Measurements from ENCODE around the gene REM2.

DNA sequence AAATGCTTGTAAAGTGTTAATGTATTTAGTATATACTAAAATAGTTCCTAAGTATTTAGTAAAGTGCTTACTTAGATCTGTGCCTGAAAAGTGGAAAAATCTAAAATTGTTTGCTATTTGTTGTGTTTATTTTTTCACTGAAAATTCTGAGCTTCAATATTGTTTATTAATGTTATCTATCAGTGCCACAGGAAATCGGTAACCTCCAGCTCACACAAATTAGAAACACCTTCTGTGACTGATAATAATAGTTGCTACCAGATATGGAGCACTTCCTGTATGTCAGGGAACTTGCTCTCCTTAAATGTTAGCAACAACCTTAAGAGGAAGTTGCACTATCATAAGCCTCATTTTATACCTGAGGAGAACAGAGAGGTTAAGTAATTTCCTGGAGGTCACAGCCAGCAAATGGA is 12.2 kb upstream of the REM2 start:
- no peak for TF ChIP-seq CTCF (conservative IDR thresholded peaks at IDR 0.05; ENCODE audit: low read depth, low read length)
- no peak for TF ChIP-seq EZH2 (IDR thresholded peaks at IDR 0.05; ENCODE audit: low read length, unreplicated experiment)
